HepG2 (cell line): ENCODE results near the gene COQ4. TPM values are rescaled to one million over a fixed set of nuclear protein-coding genes. Genes with fewer than 3 reads are reported as not detected.

Experiments used
- CEBPB ChIP-seq: IDR thresholded peaks from 2 replicates; pipeline ENCODE4 v1.6.1; 2011; ENCODE audit warnings: low read depth, low read length, improper control_type of control experiment, borderline replicate concordance
- ELF3 ChIP-seq: IDR thresholded peaks from 2 replicates; pipeline ENCODE4 v1.6.1; 2016; ENCODE audit warnings: missing genetic modification reagents, missing compliant biosample characterization
- HDAC1 ChIP-seq: sonication (generic); formaldehyde crosslinking; IDR thresholded peaks from 2 replicates; pipeline ENCODE4 v1.5.1; 2020; ENCODE audit warnings: mild to moderate bottlenecking, missing genetic modification reagents
- JARID2 ChIP-seq: sonication (generic); formaldehyde crosslinking; IDR thresholded peaks from 2 replicates; pipeline ENCODE4 v1.8.1; 2023; ENCODE audit warnings: missing genetic modification reagents, inconsistent platforms; ENCODE audit not compliant: insufficient replicate concordance
- KDM5B ChIP-seq: sonication (generic); formaldehyde crosslinking; IDR thresholded peaks from 2 replicates; pipeline ENCODE4 v1.4.0; 2020; ENCODE audit warnings: missing genetic modification reagents, mild to moderate bottlenecking, borderline replicate concordance
- LCORL ChIP-seq, 2 experiments: fragments of 450-650 bp in 1 of 2; sonication (generic) in 1 of 2; formaldehyde crosslinking in 1 of 2; IDR thresholded peaks; 2 replicates each; pipeline versions ENCODE4 v1.5.0 to v1.6.1; 2017 to 2020; ENCODE audit warnings: antibody characterized with exemption in 1 of 2, missing genetic modification reagents in 1 of 2
- MAX ChIP-seq: IDR thresholded peaks from 2 replicates; pipeline ENCODE4 v1.6.1; 2012; ENCODE audit warnings: inconsistent platforms
- PATZ1 ChIP-seq: sonication (generic); formaldehyde crosslinking; IDR thresholded peaks from 2 replicates; pipeline ENCODE4 v1.4.0; 2020; ENCODE audit warnings: missing genetic modification reagents
- POLR2A ChIP-seq, 2 experiments: IDR thresholded peaks; 2 replicates each; pipeline ENCODE4 v1.6.1; 2011; ENCODE audit warnings: low read depth in 2 of 2, low read length in 2 of 2, mild to moderate bottlenecking in 1 of 2, moderate library complexity in 1 of 2; ENCODE audit not compliant: insufficient read depth in 1 of 2
- RCOR2 ChIP-seq: IDR thresholded peaks from 2 replicates; pipeline ENCODE4 v1.6.1; 2016; ENCODE audit warnings: missing biosample characterization, missing genetic modification reagents
- THAP11 ChIP-seq: IDR thresholded peaks from 2 replicates; pipeline ENCODE4 v1.6.1; 2016; ENCODE audit warnings: missing biosample characterization, missing genetic modification reagents
- ZBTB49 ChIP-seq: sonication (generic); formaldehyde crosslinking; IDR thresholded peaks from 2 replicates; pipeline ENCODE4 v1.4.0; 2020; ENCODE audit warnings: missing genetic modification reagents, borderline replicate concordance
- ZBTB7A ChIP-seq: sonication (generic); formaldehyde crosslinking; IDR thresholded peaks from 2 replicates; pipeline ENCODE4 v1.8.0; 2022; ENCODE audit warnings: mild to moderate bottlenecking, missing genetic modification reagents
- ZNF124 ChIP-seq: sonication (generic); formaldehyde crosslinking; IDR thresholded peaks from 2 replicates; pipeline ENCODE4 v1.4.0; 2020; ENCODE audit warnings: missing genetic modification reagents
- ZNF317 ChIP-seq: sonication (generic); formaldehyde crosslinking; IDR thresholded peaks from 2 replicates; pipeline ENCODE4 v1.5.0; 2020; ENCODE audit warnings: mild to moderate bottlenecking, missing genetic modification reagents
- ZNF34 ChIP-seq: sonication (generic); formaldehyde crosslinking; IDR thresholded peaks from 2 replicates; pipeline ENCODE4 v1.4.0; 2020; ENCODE audit warnings: mild to moderate bottlenecking, missing genetic modification reagents, borderline replicate concordance
- ZNF350 ChIP-seq: sonication (generic); formaldehyde crosslinking; IDR thresholded peaks from 2 replicates; pipeline ENCODE4 v1.4.0; 2020; ENCODE audit warnings: mild to moderate bottlenecking, low read depth, missing genetic modification reagents, borderline replicate concordance
- ZNF441 ChIP-seq: sonication (generic); formaldehyde crosslinking; IDR thresholded peaks from 2 replicates; pipeline ENCODE4 v1.7.0; 2021; ENCODE audit warnings: missing genetic modification reagents, borderline replicate concordance
- ZNF547 ChIP-seq: sonication (generic); formaldehyde crosslinking; IDR thresholded peaks from 2 replicates; pipeline ENCODE4 v1.5.1; 2020; ENCODE audit warnings: mild to moderate bottlenecking, missing genetic modification reagents
- ZNF710 ChIP-seq: sonication (generic); formaldehyde crosslinking; IDR thresholded peaks from 2 replicates; pipeline ENCODE4 v1.5.0; 2020; ENCODE audit warnings: mild to moderate bottlenecking, missing genetic modification reagents, borderline replicate concordance
- ZNF740 ChIP-seq: sonication (generic); formaldehyde crosslinking; IDR thresholded peaks from 2 replicates; pipeline ENCODE4 v1.4.0; 2020; ENCODE audit warnings: missing genetic modification reagents
- ZNF792 ChIP-seq: IDR thresholded peaks from 2 replicates; pipeline ENCODE4 v1.6.1; 2016
- polyA plus RNA-seq, 8 experiments: library from polyadenylated mRNA; depleted of rRNA in 3 of 8; stranded (reverse) in 7 of 8; unstranded in 1 of 8; fragments of >200 nt; fragmentation: Illumina TruSeq in 4 of 8; extraction: Trizol in 4 of 8; gene quantifications; 2 replicates each; pipeline versions ENCODE4 v1.2.1 to v1.2.3, GENCODE V29; 2011 to 2016; ENCODE audit warnings: low read depth in 4 of 8, missing spikeins in 1 of 8, mixed read lengths in 1 of 8; ENCODE audit not compliant: insufficient read depth in 1 of 8
- total RNA-seq, 5 experiments: library from RNA; depleted of rRNA; stranded (reverse); fragments of >200 nt; fragmentation: Illumina TruSeq; extraction: Trizol; gene quantifications; 2 replicates each; pipeline ENCODE4 v1.2.3, GENCODE V29; 2016; ENCODE audit warnings: low read depth in 1 of 5

Gene COQ4
- total and polyA plus RNA-seq, 2 of the 13 experiments (the other 11 are each of a cell fraction or from before 2014, with no cell fraction given), result 26.1 to 36.0 TPM

- TF ChIP-seq ZBTB49 (CRISPR knock-in tag), result peak; percentile 57; the same call in 1 of the 2 replicates
- 0 out of 2 replicates have a peak, but pooled peaks have one; percentile 61 for TF ChIP-seq ZNF441 (CRISPR knock-in tag)
- TF ChIP-seq ZNF124, result 0 out of 2 replicates have a peak, but pooled peaks have one; percentile 29
- TF ChIP-seq THAP11 (CRISPR knock-in tag), result peak; percentile 96
- peak; percentile 45 for TF ChIP-seq MAX
- no peak for TF ChIP-seq JARID2 (CRISPR knock-in tag)
- peak in 1 of 2 experiments; percentile 69 for TF ChIP-seq POLR2A (IDR thresholded peaks at IDR 0.05; ENCODE audit: insufficient read depth in 1 of 2, low read depth in 2 of 2, low read length in 2 of 2)
- no peak for TF ChIP-seq LCORL (IDR thresholded peaks at IDR 0.05)
- TF ChIP-seq LCORL (CRISPR knock-in tag; IDR thresholded peaks at IDR 0.05), result 0 out of 2 replicates have a peak, but pooled peaks have one; percentile 40
- TF ChIP-seq KDM5B (CRISPR knock-in tag), result peak; percentile 65
- TF ChIP-seq PATZ1 (CRISPR knock-in tag), result no peak
- peak; percentile 65 for TF ChIP-seq CEBPB
- peak; percentile 39; the same call in 1 of the 2 replicates for TF ChIP-seq ZNF547
- TF ChIP-seq RCOR2 (CRISPR knock-in tag), result peak; percentile 70; the same call in 1 of the 2 replicates
- TF ChIP-seq ZNF710 (CRISPR knock-in tag), result peak; percentile 57; the same call in 1 of the 2 replicates
- 0 out of 2 replicates have a peak, but pooled peaks have one; percentile 17 for TF ChIP-seq ZNF792 (CRISPR knock-in tag)
- peak; percentile 93 for TF ChIP-seq ZNF317 (CRISPR knock-in tag)
- no peak for TF ChIP-seq ZNF740
- TF ChIP-seq ZNF350 (CRISPR knock-in tag), result peak; percentile 86
- TF ChIP-seq ZNF34 (CRISPR knock-in tag), result 0 out of 2 replicates have a peak, but pooled peaks have one; percentile 12
- peak; percentile 61; the same call in 1 of the 2 replicates for TF ChIP-seq HDAC1 (CRISPR knock-in tag)
- peak; percentile 28; the same call in 1 of the 2 replicates for TF ChIP-seq ELF3 (CRISPR knock-in tag)
- peak; percentile 78; the same call in 1 of the 2 replicates for TF ChIP-seq ZBTB7A (CRISPR knock-in tag)
Observed at GRCh38 chr9:128339761-128340690, 17.4 kb downstream of the COQ4 start, which contains the start of gene SLC27A4 (continued).
